Fibroblast of lung (primary cell): ENCODE data around the gene PLEKHJ1. TPM values are rescaled to one million over a fixed set of nuclear protein-coding genes. Genes with fewer than 3 reads are reported as not detected.

Experiments used
- DNase-seq, 2 donors: peaks; one replicate each; pipeline versions ENCODE4 v3.0.0 to v3.0.0-alpha.2; 2010; ENCODE audit warnings: low read depth in 2 of 2
- H2AFZ ChIP-seq: 2 replicates; pipeline ENCODE4 v1.5.1; 2012; ENCODE audit warnings: low read length, control low read depth, inconsistent platforms
- H3K27ac ChIP-seq: 2 replicates; pipeline ENCODE4 v1.5.1; 2011; ENCODE audit warnings: low read length, control low read depth; ENCODE audit not compliant: insufficient read depth
- H3K27me3 ChIP-seq: 2 replicates; pipeline ENCODE4 v1.5.1; 2011; ENCODE audit warnings: mild to moderate bottlenecking, low read length; ENCODE audit not compliant: control insufficient read depth, insufficient read depth
- H3K36me3 ChIP-seq: 2 replicates; pipeline ENCODE4 v1.5.1; 2011; ENCODE audit warnings: low read length; ENCODE audit not compliant: control insufficient read depth, insufficient read depth
- H3K4me1 ChIP-seq: 2 replicates; pipeline ENCODE4 v1.5.1; 2011; ENCODE audit warnings: low read length; ENCODE audit not compliant: control insufficient read depth, insufficient read depth; ENCODE audit errors: extremely low read depth
- H3K4me2 ChIP-seq: 2 replicates; pipeline ENCODE4 v1.5.1; 2011; ENCODE audit warnings: low read length, control low read depth; ENCODE audit not compliant: insufficient read depth; ENCODE audit errors: extremely low read depth
- H3K4me3 ChIP-seq, 4 experiments: fragments of 200-600 bp in 1 of 4; sonication (generic) in 1 of 4; replicated peaks in 1 of 4; 2 replicates each; pipeline ENCODE4 v1.5.1; 2011 to 2016; ENCODE audit warnings: low read length in 4 of 4, low read depth in 3 of 4, mild to moderate bottlenecking in 3 of 4, control low read depth in 2 of 4, inconsistent platforms in 1 of 4, mixed read lengths in 1 of 4; ENCODE audit not compliant: insufficient read depth in 1 of 4; ENCODE audit errors: control extremely low read depth in 1 of 4
- H3K79me2 ChIP-seq: 2 replicates; pipeline ENCODE4 v1.5.1; 2012; ENCODE audit warnings: mild to moderate bottlenecking, low read length, inconsistent platforms; ENCODE audit not compliant: control insufficient read depth, insufficient read depth
- H3K9ac ChIP-seq: 2 replicates; pipeline ENCODE4 v1.5.1; 2011; ENCODE audit warnings: mild to moderate bottlenecking, low read length, control low read depth; ENCODE audit not compliant: insufficient read depth
- H3K9me3 ChIP-seq: 2 replicates; pipeline ENCODE4 v1.5.1; 2012; ENCODE audit warnings: low read depth, low read length; ENCODE audit not compliant: control insufficient read depth, insufficient read depth
- H4K20me1 ChIP-seq: 2 replicates; pipeline ENCODE4 v1.5.1; 2011; ENCODE audit warnings: low read length; ENCODE audit not compliant: control insufficient read depth, insufficient read depth; ENCODE audit errors: extremely low read depth
- EZH2 ChIP-seq: IDR thresholded peaks from 2 replicates; pipeline ENCODE4 v1.5.1; 2012; ENCODE audit warnings: low read length, control low read depth, mild to moderate bottlenecking; ENCODE audit errors: missing control alignments
- polyA plus RNA-seq, 2 donors: library from polyadenylated mRNA; depleted of rRNA in 1 of 2; stranded (reverse) in 1 of 2; unstranded in 1 of 2; fragments of >200 nt; gene quantifications; 2 replicates each; pipeline ENCODE4 v1.2.1, GENCODE V29; 2011 to 2012; ENCODE audit warnings: missing spikeins in 1 of 2
- total RNA-seq: library from RNA; depleted of rRNA; stranded (reverse); fragments of >200 nt; gene quantifications from 2 replicates; pipeline ENCODE4 v1.2.1, GENCODE V29; 2014
- TF ChIP-seq, protein P1 (sequence below), 2 donors: IDR thresholded peaks in 1 of 2; conservative IDR thresholded peaks in 1 of 2; 1 replicate in 1 of 2; 2 replicates in 1 of 2; pipeline ENCODE4 v1.5.1; 2011 to 2012; ENCODE audit warnings: low read length in 2 of 2, control low read depth in 1 of 2, inconsistent platforms in 1 of 2, low read depth in 1 of 2, mild to moderate bottlenecking in 1 of 2

PLEKHJ1 gene
- total and polyA plus RNA-seq, 2 donors (not counting 1 experiment from before 2014, with no cell fraction given) = 34.9 to 61.3 TPM

DNA sequence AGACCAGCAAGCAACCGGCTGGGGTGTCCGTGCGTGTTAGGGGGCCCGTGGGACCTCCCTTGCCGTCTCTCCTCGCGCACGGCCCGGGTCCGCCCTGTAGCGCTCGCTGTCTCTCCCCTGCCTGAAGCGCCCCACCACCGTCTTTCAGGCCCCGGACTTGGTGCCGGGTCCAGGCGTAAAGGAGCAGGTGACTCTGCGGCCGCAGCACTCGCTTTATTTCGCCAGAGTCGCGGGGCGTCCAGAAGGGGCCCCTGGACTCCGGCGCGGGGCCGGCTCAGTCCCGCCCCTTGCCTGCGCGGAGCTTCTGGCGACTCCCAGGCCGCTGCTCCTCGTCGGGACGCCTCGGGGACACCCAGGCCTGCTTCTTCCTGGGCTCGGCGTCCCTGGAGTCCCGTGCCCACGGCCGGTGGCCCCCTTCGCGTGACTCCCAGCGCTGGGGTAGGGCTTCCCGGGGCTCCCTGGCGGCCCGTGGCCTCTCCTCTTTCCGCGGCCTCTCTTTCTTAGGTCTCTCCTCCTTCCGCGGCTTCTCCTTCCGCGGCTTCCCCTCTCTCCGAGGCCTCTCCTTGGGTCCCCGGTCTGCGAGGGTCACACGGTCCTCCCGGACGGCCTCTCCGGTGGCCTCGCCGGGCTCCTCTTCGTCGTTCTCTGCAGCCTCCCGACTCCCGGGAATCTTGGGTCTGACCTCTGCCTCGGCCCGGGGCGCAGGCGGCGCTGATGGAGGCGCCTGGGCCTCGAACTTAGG is 16.1 kb upstream of the PLEKHJ1 start:
- Histone ChIP-seq H3K27me3 (peaks cover 38% of the 10 kb centered on the region), H4K20me1 (no peaks in the 10 kb centered on the region), H3K27ac (no peak overlapping the region), H3K4me3 (no peak overlapping the region), H3K4me2 (peak overlapping the region; percentile 13), H2AFZ (no peak overlapping the region), H3K4me1 (peaks cover 3% of the 10 kb centered on the region), H3K36me3 (peaks cover 7% of the 10 kb centered on the region), H3K79me2 (no peaks in the 10 kb centered on the region), H3K9me3 (no peaks in the 10 kb centered on the region), H3K9ac (no peak overlapping the region)
- TF ChIP-seq, protein P1, sequence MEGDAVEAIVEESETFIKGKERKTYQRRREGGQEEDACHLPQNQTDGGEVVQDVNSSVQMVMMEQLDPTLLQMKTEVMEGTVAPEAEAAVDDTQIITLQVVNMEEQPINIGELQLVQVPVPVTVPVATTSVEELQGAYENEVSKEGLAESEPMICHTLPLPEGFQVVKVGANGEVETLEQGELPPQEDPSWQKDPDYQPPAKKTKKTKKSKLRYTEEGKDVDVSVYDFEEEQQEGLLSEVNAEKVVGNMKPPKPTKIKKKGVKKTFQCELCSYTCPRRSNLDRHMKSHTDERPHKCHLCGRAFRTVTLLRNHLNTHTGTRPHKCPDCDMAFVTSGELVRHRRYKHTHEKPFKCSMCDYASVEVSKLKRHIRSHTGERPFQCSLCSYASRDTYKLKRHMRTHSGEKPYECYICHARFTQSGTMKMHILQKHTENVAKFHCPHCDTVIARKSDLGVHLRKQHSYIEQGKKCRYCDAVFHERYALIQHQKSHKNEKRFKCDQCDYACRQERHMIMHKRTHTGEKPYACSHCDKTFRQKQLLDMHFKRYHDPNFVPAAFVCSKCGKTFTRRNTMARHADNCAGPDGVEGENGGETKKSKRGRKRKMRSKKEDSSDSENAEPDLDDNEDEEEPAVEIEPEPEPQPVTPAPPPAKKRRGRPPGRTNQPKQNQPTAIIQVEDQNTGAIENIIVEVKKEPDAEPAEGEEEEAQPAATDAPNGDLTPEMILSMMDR (conservative IDR thresholded peaks at IDR 0.05 in 1 of 2, IDR thresholded peaks at IDR 0.05 in 1 of 2; ENCODE audit: low read depth in 1 of 2, low read length in 2 of 2) = no peak
- TF ChIP-seq EZH2 = peak; percentile 11
- DNase-seq = no peak

DNA sequence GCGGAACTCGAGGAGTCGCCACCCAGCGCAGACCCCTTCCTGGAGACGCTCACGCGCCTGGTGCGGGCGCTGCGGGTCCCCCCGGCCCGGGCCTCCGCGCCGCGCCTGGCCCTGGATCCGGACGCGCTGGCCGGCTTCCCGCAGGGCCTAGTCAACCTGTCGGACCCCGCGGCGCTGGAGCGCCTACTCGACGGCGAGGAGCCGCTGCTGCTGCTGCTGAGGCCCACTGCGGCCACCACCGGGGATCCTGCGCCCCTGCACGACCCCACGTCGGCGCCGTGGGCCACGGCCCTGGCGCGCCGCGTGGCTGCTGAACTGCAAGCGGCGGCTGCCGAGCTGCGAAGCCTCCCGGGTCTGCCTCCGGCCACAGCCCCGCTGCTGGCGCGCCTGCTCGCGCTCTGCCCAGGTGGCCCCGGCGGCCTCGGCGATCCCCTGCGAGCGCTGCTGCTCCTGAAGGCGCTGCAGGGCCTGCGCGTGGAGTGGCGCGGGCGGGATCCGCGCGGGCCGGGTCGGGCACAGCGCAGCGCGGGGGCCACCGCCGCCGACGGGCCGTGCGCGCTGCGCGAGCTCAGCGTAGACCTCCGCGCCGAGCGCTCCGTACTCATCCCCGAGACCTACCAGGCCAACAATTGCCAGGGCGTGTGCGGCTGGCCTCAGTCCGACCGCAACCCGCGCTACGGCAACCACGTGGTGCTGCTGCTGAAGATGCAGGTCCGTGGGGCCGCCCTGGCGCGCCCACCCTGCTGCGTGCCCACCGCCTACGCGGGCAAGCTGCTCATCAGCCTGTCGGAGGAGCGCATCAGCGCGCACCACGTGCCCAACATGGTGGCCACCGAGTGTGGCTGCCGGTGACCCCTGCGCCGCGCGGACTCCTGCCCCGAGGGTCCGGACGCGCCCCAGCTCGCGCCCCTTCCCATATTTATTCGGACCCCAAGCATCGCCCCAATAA is 15.3 kb upstream of the PLEKHJ1 start:
- Histone ChIP-seq H3K36me3 (peaks cover 15% of the 10 kb centered on the region), H3K4me1 (peaks cover 7% of the 10 kb centered on the region), H3K9ac (no peak overlapping the region), H3K79me2 (no peaks in the 10 kb centered on the region), H3K4me3 (no peak overlapping the region), H2AFZ (no peak overlapping the region), H3K4me2 (no peak overlapping the region), H3K27ac (no peak overlapping the region), H4K20me1 (no peaks in the 10 kb centered on the region), H3K9me3 (no peaks in the 10 kb centered on the region), H3K27me3 (peaks cover 38% of the 10 kb centered on the region)
- TF ChIP-seq EZH2 = peak; percentile 47
- TF ChIP-seq, protein P1 (conservative IDR thresholded peaks at IDR 0.05 in 1 of 2, IDR thresholded peaks at IDR 0.05 in 1 of 2; ENCODE audit: low read depth in 1 of 2, low read length in 2 of 2) = no peak
- peak in 1 of 2 donors; percentile 25 for DNase-seq

DNA sequence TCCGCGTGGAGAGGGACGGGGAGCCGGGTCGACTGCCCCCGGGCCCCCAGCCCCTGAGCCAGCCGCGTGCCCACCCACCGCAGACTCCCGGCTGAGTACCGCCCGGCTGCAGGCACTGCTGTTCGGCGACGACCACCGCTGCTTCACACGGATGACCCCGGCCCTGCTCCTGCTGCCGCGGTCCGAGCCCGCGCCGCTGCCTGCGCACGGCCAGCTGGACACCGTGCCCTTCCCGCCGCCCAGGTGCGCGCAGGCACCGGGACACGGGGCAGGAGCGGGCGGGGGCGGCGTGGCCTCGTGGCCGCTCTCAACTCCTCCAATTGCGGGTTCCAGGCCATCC is 14.6 kb upstream of the PLEKHJ1 start:
- Histone ChIP-seq H3K9me3 (no peaks in the 10 kb centered on the region), H3K79me2 (no peaks in the 10 kb centered on the region), H3K27me3 (peaks cover 38% of the 10 kb centered on the region), H3K9ac (no peak overlapping the region), H3K27ac (no peak overlapping the region), H2AFZ (no peak overlapping the region), H3K36me3 (peaks cover 16% of the 10 kb centered on the region), H3K4me3 (no peak overlapping the region), H3K4me2 (no peak overlapping the region), H3K4me1 (peaks cover 7% of the 10 kb centered on the region), H4K20me1 (no peaks in the 10 kb centered on the region)
- TF ChIP-seq EZH2 = peak; percentile 81
- TF ChIP-seq, protein P1 (conservative IDR thresholded peaks at IDR 0.05 in 1 of 2, IDR thresholded peaks at IDR 0.05 in 1 of 2; ENCODE audit: low read depth in 1 of 2, low read length in 2 of 2) = no peak
- no peak for DNase-seq
